SK-N-SH (cell line): ENCODE measurements around the gene OR51I2.

Experiments
- CTCF ChIP-seq: fragments of 200-600 bp; sonication (generic); IDR thresholded peaks from 2 replicates; pipeline ENCODE4 v1.6.1; 2017; ENCODE audit warnings: antibody characterized with exemption, mild to moderate bottlenecking, moderate library complexity
- POLR2AphosphoS5 ChIP-seq: IDR thresholded peaks from 2 replicates; pipeline ENCODE4 v1.6.1; 2012; ENCODE audit warnings: low read depth, low read length
- YY1 ChIP-seq: IDR thresholded peaks from 2 replicates; pipeline ENCODE4 v1.4.0; 2012; ENCODE audit warnings: low read depth, mild to moderate bottlenecking

- no peak for TF ChIP-seq POLR2AphosphoS5
- TF ChIP-seq YY1, result no peak
- TF ChIP-seq CTCF, result no peak
Observed at GRCh38 chr11:5500393-5500801, 51.3 kb downstream of the OR51I2 start.
